B cell (primary cell): ENCODE measurements around the gene FNDC3A. TPM values are rescaled to one million over a fixed set of nuclear protein-coding genes. Genes with fewer than 3 reads are reported as not detected.

Experiments
- ATAC-seq: fragments of 200-7000 bp; cut with Tn5 transposase; one replicate; pipeline ENCODE4 v1.10.0; 2021; ENCODE audit warnings: low read depth, mild to moderate bottlenecking, moderate number of reproducible peaks, moderate library complexity
- CTCF ChIA-PET: fragments of 350-600 bp; sonication (Branson Sonifier 250); formaldehyde crosslinking; loops from one replicate; lab custom pipeline; 2021; ENCODE audit warnings: antibody characterized with exemption, inconsistent platforms; lab: Charles Lee
- POLR2A ChIA-PET: fragments of 350-600 bp; sonication (Branson Sonifier 250); formaldehyde crosslinking; loops from one replicate; lab custom pipeline; 2021; ENCODE audit warnings: antibody characterized with exemption; lab: Charles Lee
- DNase-seq: peaks from one replicate; pipeline ENCODE4 v3.0.0; 2013
- H2AFZ ChIP-seq: 2 replicates; pipeline ENCODE4 v1.6.1; 2012; ENCODE audit warnings: mild to moderate bottlenecking, low read depth, low read length; ENCODE audit not compliant: insufficient read depth, poor library complexity, severe bottlenecking
- H3K27ac ChIP-seq, 2 donors: 1 replicate in 1 of 2; 2 replicates in 1 of 2; pipeline ENCODE4 v1.5.1; 2012 to 2013; ENCODE audit warnings: low read length in 2 of 2, mild to moderate bottlenecking in 2 of 2, moderate library complexity in 1 of 2
- H3K27me3 ChIP-seq, 4 experiments: fragments of 200-600 bp in 1 of 4; sonication (generic) in 1 of 4; replicated peaks in 1 of 4; 1 replicate in 2 of 4; 2 replicates in 2 of 4; pipeline versions ENCODE4 v1.6.1 to v1.7.0; 2013 to 2016; ENCODE audit warnings: low read length in 3 of 4, mild to moderate bottlenecking in 2 of 4, mixed read lengths in 1 of 4, moderate library complexity in 1 of 4; ENCODE audit not compliant: insufficient read depth in 4 of 4, control insufficient read depth in 3 of 4; ENCODE audit errors: control extremely low read depth in 1 of 4
- H3K36me3 ChIP-seq, 2 experiments: replicated peaks in 1 of 2; 1 replicate in 1 of 2; 2 replicates in 1 of 2; pipeline versions ENCODE4 v1.6.1 to v1.7.1; 2013; ENCODE audit warnings: low read length in 1 of 2; ENCODE audit not compliant: insufficient read depth in 2 of 2, control insufficient read depth in 1 of 2; ENCODE audit errors: control extremely low read depth in 1 of 2, extremely low read depth in 1 of 2
- H3K4me1 ChIP-seq, 2 donors: fragments of 200-600 bp in 1 of 2; sonication (generic) in 1 of 2; 1 replicate in 1 of 2; 2 replicates in 1 of 2; pipeline versions ENCODE4 v1.5.1 to v1.6.1; 2013 to 2017; ENCODE audit warnings: low read length in 2 of 2; ENCODE audit not compliant: control insufficient read depth in 2 of 2, insufficient read depth in 2 of 2
- H3K4me2 ChIP-seq: replicated peaks from 2 replicates; pipeline ENCODE3; 2012; ENCODE audit warnings: mild to moderate bottlenecking, low read depth, low read length; ENCODE audit not compliant: poor library complexity, severe bottlenecking
- H3K4me3 ChIP-seq, 5 experiments: fragments of 200-600 bp in 1 of 5; sonication (generic) in 1 of 5; 1 replicate in 3 of 5; 2 replicates in 2 of 5; pipeline versions ENCODE4 v1.5.1 to v1.7.0; 2011 to 2016; ENCODE audit warnings: low read length in 4 of 5, mild to moderate bottlenecking in 4 of 5, low read depth in 2 of 5, control low read depth in 1 of 5, moderate library complexity in 1 of 5; ENCODE audit not compliant: insufficient read depth in 1 of 5; ENCODE audit errors: control extremely low read depth in 1 of 5, extremely low read depth in 1 of 5
- H3K79me2 ChIP-seq: fragments of 200-600 bp; sonication (generic); one replicate; pipeline ENCODE4 v1.6.0; 2016; ENCODE audit warnings: low read length; ENCODE audit not compliant: control insufficient read depth, insufficient read depth
- H3K9ac ChIP-seq: fragments of 200-600 bp; sonication (generic); 2 replicates; pipeline ENCODE4 v1.6.1; 2017; ENCODE audit warnings: mild to moderate bottlenecking, low read length, moderate library complexity
- H3K9me3 ChIP-seq, 3 donors: one replicate each; pipeline versions ENCODE4 v1.6.1 to v1.7.1; 2013; ENCODE audit warnings: low read length in 2 of 3; ENCODE audit not compliant: control insufficient read depth in 2 of 3, insufficient read depth in 1 of 3; ENCODE audit errors: control extremely low read depth in 1 of 3
- H4K20me1 ChIP-seq: 2 replicates; pipeline ENCODE4 v1.6.0; 2012; ENCODE audit warnings: mild to moderate bottlenecking, low read length; ENCODE audit not compliant: insufficient read depth, control insufficient read depth, poor library complexity, severe bottlenecking
- H3K27ac Mint-ChIP-seq: one replicate; pipeline ENCODE4 v1.8.0; 2021; ENCODE audit warnings: mixed read lengths
- H3K27me3 Mint-ChIP-seq: one replicate; pipeline ENCODE4 v1.8.0; 2021; ENCODE audit warnings: mixed read lengths
- H3K4me1 Mint-ChIP-seq: one replicate; pipeline ENCODE4 v1.8.0; 2021; ENCODE audit warnings: mixed read lengths
- H3K4me3 Mint-ChIP-seq: one replicate; pipeline ENCODE4 v1.8.0; 2021; ENCODE audit warnings: mixed read lengths
- H3K9me3 Mint-ChIP-seq: one replicate; pipeline ENCODE4 v1.8.0; 2022; ENCODE audit warnings: mixed read lengths; ENCODE audit not compliant: insufficient read depth
- CTCF ChIP-seq: fragments of 200-600 bp; IDR thresholded peaks from one replicate; pipeline ENCODE4 v1.8.0; 2022; ENCODE audit warnings: antibody characterized with exemption, mild to moderate bottlenecking
- EZH2 ChIP-seq: IDR thresholded peaks from 2 replicates; pipeline ENCODE4 v1.6.1; 2012; ENCODE audit warnings: borderline replicate concordance, low read depth, mild to moderate bottlenecking, moderate library complexity, low read length; ENCODE audit not compliant: insufficient read depth, poor library complexity, severe bottlenecking
- WGBS: methylation state at CpG from one replicate; pipeline ENCODE4 v1.1.5; 2013; ENCODE audit warnings: missing lambda C conversion rate; ENCODE audit not compliant: insufficient coverage; 5-methylcytosine and 5-hydroxymethylcytosine counted together
- intact Hi-C: fragments of 100-400 bp; cut with micrococcal nuclease; formaldehyde crosslinking; loops from one replicate; pipeline ENCODE4 v1.10.0; 2022
- polyA plus RNA-seq: library from polyadenylated mRNA; depleted of rRNA; stranded (reverse); fragments of >200 nt; gene quantifications from 2 replicates; pipeline ENCODE4 v1.2.3, GENCODE V29; 2012
- total RNA-seq, 2 donors: library from RNA; stranded (reverse); fragments of 120-200 nt in 1 of 2; gene quantifications; 1 replicate in 1 of 2; 2 replicates in 1 of 2; pipeline versions ENCODE4 v1.2.3 to v1.2.4, GENCODE V29; 2013 to 2022

Gene FNDC3A
- total and polyA plus RNA-seq, 2 donors (not counting 1 experiment from before 2014, with no cell fraction given) = 13.5 to 37.1 TPM

- Histone ChIP-seq H3K4me3 (no peak overlapping the region), H4K20me1 (peaks cover 13% of the 10 kb centered on the region), H3K79me2 (peaks cover 9% of the 10 kb centered on the region), H2AFZ (no peak overlapping the region), H3K9me3 (no peaks in the 10 kb centered on the region), H3K4me2 (no peak overlapping the region), H3K9ac (no peak overlapping the region), H3K27ac (no peak overlapping the region), H3K4me1 (no peaks in the 10 kb centered on the region), H3K36me3 (peaks cover 2% of the 10 kb centered on the region in 2 experiments), H3K27me3 (no peaks in the 10 kb centered on the region)
- CTCF ChIA-PET = interaction anchor here (0.5 kb wide), 1 partner anchor 761 kb away, joined by 3 read pairs; no protein-coding TSS in a partner anchor
- Mint-ChIP-seq H3K27ac (no peak overlapping the region), H3K4me1 (peaks cover 14% of the 10 kb centered on the region), H3K27me3 (no peaks in the 10 kb centered on the region), H3K9me3 (no peaks in the 10 kb centered on the region), H3K4me3 (no peak overlapping the region)
- no peak for TF ChIP-seq CTCF
- TF ChIP-seq EZH2 = no peak
- ATAC-seq = no peak
- no peak for DNase-seq
- WGBS = 100% methylated on average over 1 of the region's 3 CpGs
- POLR2A ChIA-PET = interaction anchor here (0.6 kb wide), 1 partner anchor 58 kb away, joined by 3 read pairs; no protein-coding TSS in a partner anchor
- intact Hi-C loops = no loop called here
Observed at GRCh38 chr13:49084961-49085360, 109.2 kb downstream of the FNDC3A start.

- Histone ChIP-seq H3K4me3 (no peak overlapping the region), H3K4me1 (no peaks in the 10 kb centered on the region), H3K27ac (no peak overlapping the region), H3K36me3 (no peaks in the 10 kb centered on the region), H3K9ac (no peak overlapping the region), H3K9me3 (no peaks in the 10 kb centered on the region), H3K27me3 (no peaks in the 10 kb centered on the region), H3K4me2 (no peak overlapping the region), H2AFZ (no peak overlapping the region), H3K79me2 (peaks cover 9% of the 10 kb centered on the region), H4K20me1 (peaks cover 13% of the 10 kb centered on the region)
- Mint-ChIP-seq H3K4me3 (no peak overlapping the region), H3K9me3 (no peaks in the 10 kb centered on the region), H3K27ac (no peak overlapping the region), H3K4me1 (peaks cover 14% of the 10 kb centered on the region), H3K27me3 (no peaks in the 10 kb centered on the region)
- DNase-seq (no peak), ATAC-seq (no peak)
- CTCF ChIA-PET = no interaction called here
- intact Hi-C loops = no loop called here
- no peak for TF ChIP-seq EZH2
- TF ChIP-seq CTCF = no peak
- POLR2A ChIA-PET = no interaction called here
- WGBS = no CpG with 5 or more reads among the region's 2 CpGs
Observed at GRCh38 chr13:49086722-49087121, 111.0 kb downstream of the FNDC3A start.
